Jurkat, Clone E6-1 (cell line): ENCODE measurements around the gene ANO9. TPM values are rescaled to one million over a fixed set of nuclear protein-coding genes. Genes with fewer than 3 reads are reported as not detected.

ENCODE experiments used
- DNase-seq: peaks from one replicate; pipeline ENCODE4 v3.0.0-alpha.2; 2011; ENCODE audit warnings: low read depth, low spot score
- H3K4me3 ChIP-seq: 2 replicates; pipeline ENCODE4 v1.5.1; 2011; ENCODE audit warnings: mild to moderate bottlenecking, low read length, control low read depth, moderate library complexity
- polyA plus RNA-seq: library from polyadenylated mRNA; unstranded; fragments of >200 nt; gene quantifications from one replicate; pipeline ENCODE4 v1.2.1, GENCODE V29; 2012; ENCODE audit warnings: missing spikeins; ENCODE audit not compliant: insufficient read length, insufficient read depth

ANO9 gene
- 3.5 TPM for polyA plus RNA-seq

- H3K4me3 ChIP-seq = no peak within 1 kb of the TSS
- no peak for DNase-seq
These were observed at the start of gene ANO9 for GRCh38 chr11:441418-442274. Gene ANO9, minus strand, starts transcription at chr11:442011. Its CDS starts 85 bp downstream, at chr11:441926.

- no peak for DNase-seq
- no peak overlapping the region for H3K4me3 ChIP-seq
These were observed 49.5 kb upstream of the ANO9 start for GRCh38 chr11:491358-491757.

- DNase-seq = no peak
- no peak overlapping the region for H3K4me3 ChIP-seq
These were observed 49.1 kb upstream of the ANO9 start for GRCh38 chr11:490930-491260.

GRCh38 chr11:490186-490929, 48.5 kb upstream of the ANO9 start:
- H3K4me3 ChIP-seq = no peak overlapping the region
- no peak for DNase-seq

- no peak for DNase-seq
- H3K4me3 ChIP-seq = no peak overlapping the region
These were observed 47.9 kb upstream of the ANO9 start for GRCh38 chr11:489610-490185.

- DNase-seq = no peak
- no peak overlapping the region for H3K4me3 ChIP-seq
These were observed 47.2 kb upstream of the ANO9 start for GRCh38 chr11:488992-489391.

- no peak for DNase-seq
- no peak overlapping the region for H3K4me3 ChIP-seq
These were observed 46.8 kb upstream of the ANO9 start for GRCh38 chr11:488579-488978.

- no peak for DNase-seq
- H3K4me3 ChIP-seq = no peak overlapping the region
These were observed 46.3 kb upstream of the ANO9 start for GRCh38 chr11:488062-488461.

GRCh38 chr11:487571-488021, 45.8 kb upstream of the ANO9 start:
- no peak overlapping the region for H3K4me3 ChIP-seq
- DNase-seq = no peak

GRCh38 chr11:486189-486588, 44.4 kb upstream of the ANO9 start:
- H3K4me3 ChIP-seq = no peak overlapping the region
- no peak for DNase-seq

- no peak for DNase-seq
- H3K4me3 ChIP-seq = no peak overlapping the region
These were observed 42.8 kb upstream of the ANO9 start for GRCh38 chr11:484616-485015.

- DNase-seq = no peak
These were observed 37.5 kb upstream of the ANO9 start for GRCh38 chr11:479311-479710.

GRCh38 chr11:477052-477715, 35.4 kb upstream of the ANO9 start:
- no peak overlapping the region for H3K4me3 ChIP-seq
- DNase-seq = no peak

More at GRCh38 chr11:479311-479710, 37.5 kb upstream of the ANO9 start:
- H3K4me3 ChIP-seq = no peak overlapping the region

- no peak for DNase-seq
These were observed 34.6 kb upstream of the ANO9 start for GRCh38 chr11:476416-476815.

GRCh38 chr11:475941-476340, 34.1 kb upstream of the ANO9 start:
- no peak for DNase-seq
- H3K4me3 ChIP-seq = no peak overlapping the region

More at GRCh38 chr11:476416-476815, 34.6 kb upstream of the ANO9 start:
- H3K4me3 ChIP-seq = no peak overlapping the region

GRCh38 chr11:474914-475506, 33.2 kb upstream of the ANO9 start:
- DNase-seq = no peak
- no peak overlapping the region for H3K4me3 ChIP-seq

- H3K4me3 ChIP-seq = no peak overlapping the region
- no peak for DNase-seq
These were observed 32.4 kb upstream of the ANO9 start for GRCh38 chr11:473962-474785.

GRCh38 chr11:473415-473814, 31.6 kb upstream of the ANO9 start:
- H3K4me3 ChIP-seq = no peak overlapping the region
- no peak for DNase-seq
